Trophoblast cell (in vitro differentiated cells and primary cell): ENCODE measurements around the gene CCDC137.

Experiments used
- DNase-seq, 2 donors: peaks; one replicate each; pipeline ENCODE4 v3.0.0-alpha.2; 2016
- H2AFZ ChIP-seq: 2 replicates; pipeline ENCODE4 v1.6.1; 2013; ENCODE audit warnings: low read length, moderate library complexity, mild to moderate bottlenecking; ENCODE audit not compliant: insufficient read depth, poor library complexity
- H2AK5ac ChIP-seq: 2 replicates; pipeline ENCODE4 v1.6.1; 2013; ENCODE audit warnings: mild to moderate bottlenecking, low read length
- H2BK120ac ChIP-seq: 2 replicates; pipeline ENCODE4 v1.6.1; 2013; ENCODE audit warnings: low read length, mild to moderate bottlenecking, moderate library complexity; ENCODE audit not compliant: insufficient read depth, poor library complexity
- H2BK12ac ChIP-seq: 2 replicates; pipeline ENCODE4 v1.6.1; 2013; ENCODE audit warnings: mild to moderate bottlenecking, low read length, moderate library complexity
- H2BK5ac ChIP-seq: 2 replicates; pipeline ENCODE4 v1.6.1; 2013; ENCODE audit warnings: low read length, low read depth, moderate library complexity, mild to moderate bottlenecking; ENCODE audit not compliant: poor library complexity
- H3K14ac ChIP-seq: 2 replicates; pipeline ENCODE4 v1.6.1; 2013; ENCODE audit warnings: mild to moderate bottlenecking, low read length
- H3K18ac ChIP-seq: 2 replicates; pipeline ENCODE4 v1.6.1; 2013; ENCODE audit warnings: mild to moderate bottlenecking, low read length
- H3K23ac ChIP-seq: 2 replicates; pipeline ENCODE4 v1.6.1; 2013; ENCODE audit warnings: low read length
- H3K27ac ChIP-seq: 2 replicates; pipeline ENCODE4 v1.5.1; 2013; ENCODE audit warnings: low read depth, mild to moderate bottlenecking, inconsistent platforms, low read length, moderate library complexity
- H3K27me3 ChIP-seq: 2 replicates; pipeline ENCODE4 v1.6.1; 2013; ENCODE audit warnings: inconsistent platforms, mild to moderate bottlenecking, low read length, moderate library complexity; ENCODE audit not compliant: insufficient read depth
- H3K36me3 ChIP-seq, 2 experiments: 1 replicate in 1 of 2; 2 replicates in 1 of 2; pipeline ENCODE4 v1.6.1; 2013; ENCODE audit warnings: low read length in 2 of 2, mild to moderate bottlenecking in 2 of 2, moderate library complexity in 1 of 2; ENCODE audit not compliant: insufficient read depth in 2 of 2, control insufficient read depth in 1 of 2
- H3K4ac ChIP-seq: 2 replicates; pipeline ENCODE4 v1.6.1; 2013; ENCODE audit warnings: low read depth, mild to moderate bottlenecking, low read length, moderate library complexity
- H3K4me1 ChIP-seq, 2 experiments: 1 replicate in 1 of 2; 2 replicates in 1 of 2; pipeline ENCODE4 v1.6.1; 2013; ENCODE audit warnings: low read length in 2 of 2, mild to moderate bottlenecking in 2 of 2, moderate library complexity in 1 of 2; ENCODE audit not compliant: insufficient read depth in 2 of 2, control insufficient read depth in 1 of 2
- H3K4me2 ChIP-seq: 2 replicates; pipeline ENCODE4 v1.6.1; 2013; ENCODE audit warnings: inconsistent platforms, mild to moderate bottlenecking, low read length, moderate library complexity
- H3K4me3 ChIP-seq: 2 replicates; pipeline ENCODE4 v1.5.1; 2013; ENCODE audit warnings: mild to moderate bottlenecking, low read depth, low read length, inconsistent platforms
- H3K79me1 ChIP-seq: one replicate; pipeline ENCODE4 v1.6.1; 2013; ENCODE audit warnings: low read length
- H3K79me2 ChIP-seq: 2 replicates; pipeline ENCODE4 v1.6.1; 2013; ENCODE audit warnings: low read length, mild to moderate bottlenecking; ENCODE audit not compliant: control insufficient read depth, insufficient read depth, poor library complexity
- H3K9ac ChIP-seq: 2 replicates; pipeline ENCODE4 v1.6.1; 2013; ENCODE audit warnings: mild to moderate bottlenecking, low read length
- H3K9me3 ChIP-seq: 2 replicates; pipeline ENCODE4 v1.6.1; 2013; ENCODE audit warnings: low read depth, mild to moderate bottlenecking, control low read depth, inconsistent platforms, low read length; ENCODE audit not compliant: insufficient read depth
- H4K12ac ChIP-seq: 2 replicates; pipeline ENCODE4 v1.6.1; 2013; ENCODE audit warnings: low read depth, mild to moderate bottlenecking, low read length, moderate library complexity
- H4K8ac ChIP-seq: 2 replicates; pipeline ENCODE4 v1.6.1; 2013; ENCODE audit warnings: low read depth, mild to moderate bottlenecking, low read length, moderate library complexity
- H4K91ac ChIP-seq: one replicate; pipeline ENCODE4 v1.6.1; 2013; ENCODE audit warnings: low read depth, mild to moderate bottlenecking, low read length, moderate library complexity
- WGBS: extraction: QIAGEN DNeasy Blood & Tissue Kit; methylation state at CpG from one replicate; pipeline ENCODE4 v1.1.7; 2013; ENCODE audit warnings: missing lambda C conversion rate; ENCODE audit not compliant: insufficient read length, insufficient coverage; ENCODE audit errors: extremely low coverage; 5-methylcytosine and 5-hydroxymethylcytosine counted together

Gene CCDC137

GRCh38 chr17:81680150-81680549 lies 13.6 kb downstream of the CCDC137 start:
- Histone ChIP-seq H2BK5ac (no peak overlapping the region), H4K91ac (no peak overlapping the region), H2BK12ac (no peak overlapping the region), H3K79me2 (peaks cover 19% of the 10 kb centered on the region), H3K79me1 (peaks cover 10% of the 10 kb centered on the region), H2AFZ (no peak overlapping the region), H3K36me3 (peaks cover 11 to 17% of the 10 kb centered on the region in 2 experiments), H3K9me3 (no peaks in the 10 kb centered on the region), H3K23ac (no peak overlapping the region), H2BK120ac (no peak overlapping the region), H3K4me2 (no peak overlapping the region), H2AK5ac (no peak overlapping the region), H3K27me3 (no peaks in the 10 kb centered on the region), H3K18ac (no peak overlapping the region), H4K8ac (no peak overlapping the region), H3K4ac (no peak overlapping the region), H3K14ac (no peak overlapping the region), H3K9ac (no peak overlapping the region), H3K4me3 (no peak overlapping the region), H4K12ac (no peak overlapping the region), H3K27ac (no peak overlapping the region), H3K4me1 (peaks cover 12 to 13% of the 10 kb centered on the region in 2 experiments)
- no peak for DNase-seq
- no CpG with 5 or more reads among the region's 11 CpGs for WGBS

GRCh38 chr17:81681672-81682071 lies 15.1 kb downstream of the CCDC137 start:
- Histone ChIP-seq H2BK12ac (no peak overlapping the region), H3K9me3 (no peaks in the 10 kb centered on the region), H2BK120ac (no peak overlapping the region), H3K23ac (no peak overlapping the region), H3K27me3 (no peaks in the 10 kb centered on the region), H3K27ac (no peak overlapping the region), H2AK5ac (no peak overlapping the region), H3K79me1 (peaks cover 10% of the 10 kb centered on the region), H3K14ac (no peak overlapping the region), H4K12ac (no peak overlapping the region), H3K4ac (no peak overlapping the region), H4K8ac (no peak overlapping the region), H3K4me1 (peaks cover 15 to 16% of the 10 kb centered on the region in 2 experiments), H3K9ac (no peak overlapping the region), H3K79me2 (peaks cover 20% of the 10 kb centered on the region), H3K18ac (no peak overlapping the region), H2AFZ (no peak overlapping the region), H4K91ac (no peak overlapping the region), H3K4me3 (no peak overlapping the region), H3K4me2 (no peak overlapping the region), H2BK5ac (no peak overlapping the region), H3K36me3 (peaks cover 21 to 32% of the 10 kb centered on the region in 2 experiments)
- no CpG with 5 or more reads among the region's 17 CpGs for WGBS
- DNase-seq = no peak

- Histone ChIP-seq H3K79me2 (peaks cover 20% of the 10 kb centered on the region), H2BK5ac (no peak overlapping the region), H3K27ac (no peak overlapping the region), H4K91ac (no peak overlapping the region), H3K23ac (no peak overlapping the region), H4K8ac (peak overlapping the region; percentile 94), H4K12ac (peak overlapping the region; percentile 92), H3K4me1 (peaks cover 15 to 16% of the 10 kb centered on the region in 2 experiments), H2BK120ac (peak overlapping the region; percentile 87), H3K27me3 (no peaks in the 10 kb centered on the region), H2BK12ac (no peak overlapping the region), H3K4me3 (peak overlapping the region; percentile 92), H3K4ac (peak overlapping the region; percentile 90), H2AK5ac (peak overlapping the region; percentile 85), H3K4me2 (peak overlapping the region; percentile 68), H3K79me1 (peaks cover 10% of the 10 kb centered on the region), H2AFZ (peak overlapping the region; percentile 87), H3K36me3 (peaks cover 32 to 42% of the 10 kb centered on the region in 2 experiments), H3K9ac (peak overlapping the region; percentile 98), H3K9me3 (no peaks in the 10 kb centered on the region), H3K18ac (peak overlapping the region; percentile 93), H3K14ac (peak overlapping the region; percentile 97)
- no CpG with 5 or more reads among the region's 19 CpGs for WGBS
- DNase-seq = no peak
These were observed 16.1 kb downstream of the CCDC137 start for GRCh38 chr17:81682565-81683207.

- peaks cover 20% of the 10 kb centered on the region for H3K79me2 ChIP-seq
- H2AK5ac ChIP-seq = peak overlapping the region; percentile 85
- H4K91ac ChIP-seq = peak overlapping the region; percentile 83
- H3K9ac ChIP-seq = peak overlapping the region; percentile 98
- no peaks in the 10 kb centered on the region for H3K27me3 ChIP-seq
- peak overlapping the region; percentile 39 for H2BK12ac ChIP-seq
- peak overlapping the region; percentile 92 for H3K4me3 ChIP-seq
- peak overlapping the region; percentile 87 for H2AFZ ChIP-seq
- no peak for DNase-seq
- H3K79me1 ChIP-seq = peaks cover 10% of the 10 kb centered on the region
- H3K9me3 ChIP-seq = no peaks in the 10 kb centered on the region
- peak overlapping the region; percentile 97 for H3K14ac ChIP-seq
- peak overlapping the region; percentile 87 for H2BK120ac ChIP-seq
- peak overlapping the region; percentile 92 for H4K12ac ChIP-seq
- peaks cover 15 to 16% of the 10 kb centered on the region in 2 experiments for H3K4me1 ChIP-seq
- whole genome bisulfite sequencing = no CpG with 5 or more reads among the region's 37 CpGs
- peaks cover 37 to 45% of the 10 kb centered on the region in 2 experiments for H3K36me3 ChIP-seq
- peak overlapping the region; percentile 90 for H3K4ac ChIP-seq
- H3K27ac ChIP-seq = peak overlapping the region; percentile 32
- peak overlapping the region; percentile 93 for H3K18ac ChIP-seq
- H4K8ac ChIP-seq = peak overlapping the region; percentile 94
- no peak overlapping the region for H3K23ac ChIP-seq
- peak overlapping the region; percentile 68 for H3K4me2 ChIP-seq
- H2BK5ac ChIP-seq = peak overlapping the region; percentile 69
These were observed 16.7 kb downstream of the CCDC137 start for GRCh38 chr17:81683208-81683583.
